HepG2 (cell line): ENCODE data around the gene NF2.

ENCODE experiments used
- CTCF ChIP-seq: sonication (generic); formaldehyde crosslinking; IDR thresholded peaks from 2 replicates; pipeline ENCODE4 v1.5.0; 2020; ENCODE audit warnings: mild to moderate bottlenecking, missing genetic modification reagents, moderate library complexity
- U2AF1 ChIP-seq: fragments of 200-400 bp; formaldehyde crosslinking; optimal IDR thresholded peaks from 2 replicates; pipeline ENCODE3; 2017; ENCODE audit warnings: mild to moderate bottlenecking, low read depth, low read length

DNA sequence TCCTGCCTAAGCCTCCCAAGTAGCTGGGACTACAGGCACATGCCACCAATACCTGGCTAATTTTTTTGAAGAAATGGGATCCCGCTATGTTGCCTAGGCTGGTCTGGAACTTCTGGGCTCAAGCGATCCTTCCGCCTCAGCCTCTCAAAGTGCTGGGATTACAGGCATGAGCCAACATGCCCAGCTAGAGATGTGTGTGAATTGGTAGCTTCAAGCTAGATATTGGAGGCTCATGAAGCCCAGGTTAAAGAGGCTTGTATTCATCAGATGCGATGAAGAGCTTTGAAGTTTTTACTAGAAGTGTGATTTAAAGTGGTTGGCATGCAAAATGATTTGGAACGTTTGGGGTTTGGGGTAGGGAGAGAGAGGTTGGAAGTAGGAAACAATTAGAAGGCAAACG, 19.6 kb downstream of the NF2 start:
- TF ChIP-seq CTCF (CRISPR knock-in tag) (no peak), U2AF1 (no peak)
